Right lobe of liver (tissue), 4 donors: ENCODE results near the gene CCSER1.

ENCODE experiments used
- POLR2A ChIP-seq: fragments of 450-650 bp; IDR thresholded peaks from one replicate; pipeline ENCODE4 v1.6.1; 2017; ENCODE audit warnings: antibody characterized with exemption, mild to moderate bottlenecking
- TF ChIP-seq, protein P1 (sequence below), 4 donors: fragments of 200-600 bp in 3 of 4; fragments of 450-650 bp in 1 of 4; IDR thresholded peaks; one replicate each; pipeline versions ENCODE4 v1.5.1 to v1.8.0; 2016 to 2022; ENCODE audit warnings: antibody characterized with exemption in 4 of 4, mild to moderate bottlenecking in 2 of 4
- donor health status: DM: no; HTN: no; CAD: no.
- donor health status: DM: no; HTN: no; CAD: no.
- donor health status: DM: no; HTN: yes; CAD: no.

DNA sequence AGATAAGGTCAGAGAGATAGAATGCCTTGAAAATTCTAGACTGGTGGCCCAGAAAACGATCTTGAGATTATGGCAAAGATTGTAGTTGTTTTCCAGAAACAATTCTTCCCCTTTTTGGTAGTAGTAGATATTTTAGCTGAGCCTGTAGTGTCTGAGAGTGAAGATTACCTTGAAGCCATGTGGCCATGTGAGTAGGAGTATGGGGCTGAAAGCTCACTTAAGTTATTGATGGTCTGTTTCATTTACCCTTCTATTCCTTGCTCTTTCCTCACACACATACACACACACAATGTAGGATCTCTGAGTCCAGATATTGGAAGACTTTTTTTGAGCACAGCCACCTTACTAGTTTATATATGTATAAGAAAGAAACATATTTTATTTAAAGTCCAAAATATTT is 1234.9 kb downstream of the CCSER1 start:
- TF ChIP-seq, protein P1, sequence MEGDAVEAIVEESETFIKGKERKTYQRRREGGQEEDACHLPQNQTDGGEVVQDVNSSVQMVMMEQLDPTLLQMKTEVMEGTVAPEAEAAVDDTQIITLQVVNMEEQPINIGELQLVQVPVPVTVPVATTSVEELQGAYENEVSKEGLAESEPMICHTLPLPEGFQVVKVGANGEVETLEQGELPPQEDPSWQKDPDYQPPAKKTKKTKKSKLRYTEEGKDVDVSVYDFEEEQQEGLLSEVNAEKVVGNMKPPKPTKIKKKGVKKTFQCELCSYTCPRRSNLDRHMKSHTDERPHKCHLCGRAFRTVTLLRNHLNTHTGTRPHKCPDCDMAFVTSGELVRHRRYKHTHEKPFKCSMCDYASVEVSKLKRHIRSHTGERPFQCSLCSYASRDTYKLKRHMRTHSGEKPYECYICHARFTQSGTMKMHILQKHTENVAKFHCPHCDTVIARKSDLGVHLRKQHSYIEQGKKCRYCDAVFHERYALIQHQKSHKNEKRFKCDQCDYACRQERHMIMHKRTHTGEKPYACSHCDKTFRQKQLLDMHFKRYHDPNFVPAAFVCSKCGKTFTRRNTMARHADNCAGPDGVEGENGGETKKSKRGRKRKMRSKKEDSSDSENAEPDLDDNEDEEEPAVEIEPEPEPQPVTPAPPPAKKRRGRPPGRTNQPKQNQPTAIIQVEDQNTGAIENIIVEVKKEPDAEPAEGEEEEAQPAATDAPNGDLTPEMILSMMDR (IDR thresholded peaks at IDR 0.05) = no peak
- TF ChIP-seq POLR2A = no peak
